ENCODE results near the gene HLA-DMA.

Gene HLA-DMA

GRCh38 chr6:32974541-32975308 lies 21.8 kb upstream of the HLA-DMA start:
- no peak for DNase-seq (ENCODE audit: low spot score)

- DNase-seq (ENCODE audit: low spot score): peak; percentile 54
Measured at GRCh38 chr6:32974016-32974333, 21.1 kb upstream of the HLA-DMA start.

- no peak for DNase-seq (ENCODE audit: low spot score)
Measured at GRCh38 chr6:32973144-32974015, 20.5 kb upstream of the HLA-DMA start.

GRCh38 chr6:32972353-32973143 lies 19.7 kb upstream of the HLA-DMA start:
- DNase-seq (ENCODE audit: low spot score): no peak

- DNase-seq (ENCODE audit: low spot score): peak; percentile 98
Measured at GRCh38 chr6:32971581-32972352, 18.9 kb upstream of the HLA-DMA start.

GRCh38 chr6:32971242-32971580 lies 18.3 kb upstream of the HLA-DMA start:
- DNase-seq (ENCODE audit: low spot score): no peak

- peak; percentile 79 for DNase-seq (ENCODE audit: low spot score)
Measured at GRCh38 chr6:32970413-32971241, 17.7 kb upstream of the HLA-DMA start.

- peak; percentile 59 for DNase-seq (ENCODE audit: low spot score)
Measured at GRCh38 chr6:32969685-32970412, 17.0 kb upstream of the HLA-DMA start.

- DNase-seq (ENCODE audit: low spot score): no peak
Measured at GRCh38 chr6:32968867-32969684, 16.2 kb upstream of the HLA-DMA start.

GRCh38 chr6:32968093-32968866 lies 15.4 kb upstream of the HLA-DMA start, which contains the start of gene BRD2:
TSS of gene BRD2 (plus strand) at chr6:32968594. CDS start at chr6:32972899, 4,305 bp downstream.
- DNase-seq (ENCODE audit: low spot score): peak; percentile 96

GRCh38 chr6:32967151-32968091 lies 14.5 kb upstream of the HLA-DMA start:
- DNase-seq (ENCODE audit: low spot score): no peak

- DNase-seq (ENCODE audit: low spot score): no peak
Measured at GRCh38 chr6:32964776-32965175, 11.9 kb upstream of the HLA-DMA start.

- DNase-seq (ENCODE audit: low spot score): no peak
Measured at GRCh38 chr6:32963866-32964265, 11.0 kb upstream of the HLA-DMA start.

GRCh38 chr6:32962213-32962826 lies 9.4 kb upstream of the HLA-DMA start:
- DNase-seq (ENCODE audit: low spot score): no peak

GRCh38 chr6:32960563-32960962 lies 7.7 kb upstream of the HLA-DMA start:
- DNase-seq (ENCODE audit: low spot score): no peak

GRCh38 chr6:32956176-32956575 lies 3.3 kb upstream of the HLA-DMA start:
- DNase-seq (ENCODE audit: low spot score): no peak
